IgD-negative memory B cell (primary cell): ENCODE results near the gene H3-3A. TPM values are rescaled to one million over a fixed set of nuclear protein-coding genes. Genes with fewer than 3 reads are reported as not detected.

ENCODE experiments used
- H3K27ac Mint-ChIP-seq, 3 donors: one replicate each; pipeline ENCODE4 v1.8.0; 2020 to 2022; ENCODE audit warnings: mild to moderate bottlenecking in 3 of 3, mixed read lengths in 3 of 3, moderate library complexity in 1 of 3
- H3K27me3 Mint-ChIP-seq: one replicate; pipeline ENCODE4 v1.8.0; 2021; ENCODE audit warnings: mixed read lengths
- H3K36me3 Mint-ChIP-seq: one replicate; pipeline ENCODE4 v1.8.0; 2020; ENCODE audit warnings: mild to moderate bottlenecking, mixed read lengths
- H3K4me1 Mint-ChIP-seq, 3 donors: one replicate each; pipeline ENCODE4 v1.8.0; 2020 to 2022; ENCODE audit warnings: mixed read lengths in 3 of 3, mild to moderate bottlenecking in 1 of 3
- H3K4me3 Mint-ChIP-seq, 4 donors: one replicate each; pipeline ENCODE4 v1.8.0; 2020 to 2022; ENCODE audit warnings: mild to moderate bottlenecking in 4 of 4, mixed read lengths in 4 of 4, moderate library complexity in 3 of 4
- H3K9me3 Mint-ChIP-seq, 3 donors: one replicate each; pipeline ENCODE4 v1.8.0; 2020 to 2021; ENCODE audit warnings: mixed read lengths in 3 of 3, mild to moderate bottlenecking in 1 of 3
- polyA plus RNA-seq: library from polyadenylated mRNA; unstranded; fragments of 300-500 nt; fragmentation: Illumina TruSeq; gene quantifications from one replicate; pipeline ENCODE4 v1.2.3, GENCODE V29; 2021

The H3-3A gene
- polyA plus RNA-seq, 1 donor from 2014 or later: 1,011 TPM

DNA sequence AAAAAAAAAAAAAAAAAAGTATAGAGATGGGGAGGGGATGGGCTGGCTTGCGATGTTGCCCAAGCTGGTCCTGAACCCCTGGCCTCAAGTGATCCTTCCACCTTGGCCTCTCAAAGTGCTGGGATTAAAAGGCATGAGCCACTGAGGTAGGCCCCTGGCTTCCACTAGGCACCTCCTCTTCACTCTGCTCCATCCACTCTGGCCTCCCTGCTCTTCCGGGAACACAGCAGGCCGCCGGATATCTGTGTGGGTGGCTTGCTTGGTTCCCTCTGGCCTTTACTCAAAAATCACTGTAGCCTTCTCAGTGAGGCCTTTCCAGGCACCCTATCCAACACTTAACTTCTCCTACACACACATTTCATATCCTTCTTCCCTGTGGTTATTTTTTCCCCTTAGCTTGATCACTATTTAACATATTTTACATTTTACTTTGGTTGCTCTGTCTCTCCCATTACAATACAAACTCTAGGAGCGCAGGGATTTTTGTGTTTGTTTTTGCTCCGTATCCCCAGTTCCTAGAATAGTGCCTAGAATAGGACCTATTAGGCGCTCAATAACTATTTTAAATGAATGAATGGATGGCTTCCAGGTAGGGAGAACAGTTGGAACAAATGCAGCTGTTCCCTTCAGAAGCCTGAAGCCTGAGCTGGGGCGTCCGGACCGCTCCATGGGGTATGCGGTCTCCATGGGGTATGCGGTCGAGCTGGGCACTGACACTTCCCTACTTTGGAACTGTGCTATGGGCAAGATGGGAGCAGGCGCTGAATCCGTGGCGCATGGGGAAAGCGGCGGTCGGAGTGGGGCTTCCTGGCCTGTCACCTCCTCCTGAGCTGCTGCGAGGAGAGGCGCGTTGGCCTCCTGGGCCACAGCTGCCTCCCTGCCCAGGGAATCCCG is 46.7 kb downstream of the H3-3A start:
- H3K27ac Mint-ChIP-seq: peak overlapping the region; percentile 96 to 97 (median 96)
- H3K4me3 Mint-ChIP-seq: peak overlapping the region; percentile 81 to 97 (median 94)
- H3K9me3 Mint-ChIP-seq: no peaks in the 10 kb centered on the region
- H3K4me1 Mint-ChIP-seq: peaks cover 36 to 40% (median 36%) of the 10 kb centered on the region in 3 donors
- no peaks in the 10 kb centered on the region for H3K27me3 Mint-ChIP-seq
- no peaks in the 10 kb centered on the region for H3K36me3 Mint-ChIP-seq

- no peaks in the 10 kb centered on the region for H3K27me3 Mint-ChIP-seq
- peak overlapping the region; percentile 96 to 97 (median 96) for H3K27ac Mint-ChIP-seq
- H3K36me3 Mint-ChIP-seq: no peaks in the 10 kb centered on the region
- no peaks in the 10 kb centered on the region for H3K9me3 Mint-ChIP-seq
- H3K4me1 Mint-ChIP-seq: peaks cover 36 to 40% (median 36%) of the 10 kb centered on the region in 3 donors
- peak overlapping the region; percentile 81 to 97 (median 94) for H3K4me3 Mint-ChIP-seq
Observed at GRCh38 chr1:226109829-226110248, 47.3 kb downstream of the H3-3A start.

GRCh38 chr1:226110249-226111097 is 48.0 kb downstream of the H3-3A start:
- Mint-ChIP-seq H3K27ac (peak overlapping the region; percentile 96 to 99 (median 97)), H3K27me3 (no peaks in the 10 kb centered on the region)

GRCh38 chr1:226111098-226111882 is 48.8 kb downstream of the H3-3A start:
- H3K27ac Mint-ChIP-seq: peak overlapping the region; percentile 96 to 99 (median 97)

More at GRCh38 chr1:226110249-226111097, 48.0 kb downstream of the H3-3A start:
- H3K4me1 Mint-ChIP-seq: peaks cover 36 to 38% (median 36%) of the 10 kb centered on the region in 3 donors
- H3K4me3 Mint-ChIP-seq: peak overlapping the region; percentile 79 to 97 (median 95)
- no peaks in the 10 kb centered on the region for H3K36me3 Mint-ChIP-seq
- no peaks in the 10 kb centered on the region for H3K9me3 Mint-ChIP-seq

DNA sequence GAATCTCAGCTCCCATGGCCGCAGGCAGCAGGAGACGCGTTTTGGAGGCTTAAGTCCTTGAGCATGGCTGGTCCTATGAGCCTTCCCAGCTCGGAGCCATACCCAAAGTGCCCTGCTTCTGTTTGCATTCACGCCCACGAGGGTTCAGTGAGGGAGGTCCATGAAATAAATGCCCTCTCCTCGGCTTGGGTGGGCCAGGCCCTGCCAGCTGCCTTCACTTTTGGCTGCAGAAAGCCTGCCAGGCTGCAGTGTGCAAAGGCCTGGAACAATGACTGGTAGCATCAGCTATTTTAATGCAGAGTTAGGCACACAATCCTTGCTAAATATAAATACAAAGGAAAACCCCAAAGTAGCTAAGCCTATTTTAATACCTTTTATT is 49.4 kb downstream of the H3-3A start:
- H3K4me1 Mint-ChIP-seq: peaks cover 36 to 38% (median 36%) of the 10 kb centered on the region in 3 donors
- H3K27ac Mint-ChIP-seq: peak overlapping the region; percentile 96 to 99 (median 97)
- no peaks in the 10 kb centered on the region for H3K36me3 Mint-ChIP-seq
- peak overlapping the region in 3 of 4 donors; percentile 93 to 97 (median 97) for H3K4me3 Mint-ChIP-seq
- H3K9me3 Mint-ChIP-seq: no peaks in the 10 kb centered on the region
- H3K27me3 Mint-ChIP-seq: no peaks in the 10 kb centered on the region

More at GRCh38 chr1:226111098-226111882, 48.8 kb downstream of the H3-3A start:
- Mint-ChIP-seq H3K27me3 (no peaks in the 10 kb centered on the region), H3K36me3 (no peaks in the 10 kb centered on the region), H3K4me3 (peak overlapping the region; percentile 79 to 97 (median 95)), H3K9me3 (no peaks in the 10 kb centered on the region), H3K4me1 (peaks cover 36 to 38% (median 36%) of the 10 kb centered on the region in 3 donors)

DNA sequence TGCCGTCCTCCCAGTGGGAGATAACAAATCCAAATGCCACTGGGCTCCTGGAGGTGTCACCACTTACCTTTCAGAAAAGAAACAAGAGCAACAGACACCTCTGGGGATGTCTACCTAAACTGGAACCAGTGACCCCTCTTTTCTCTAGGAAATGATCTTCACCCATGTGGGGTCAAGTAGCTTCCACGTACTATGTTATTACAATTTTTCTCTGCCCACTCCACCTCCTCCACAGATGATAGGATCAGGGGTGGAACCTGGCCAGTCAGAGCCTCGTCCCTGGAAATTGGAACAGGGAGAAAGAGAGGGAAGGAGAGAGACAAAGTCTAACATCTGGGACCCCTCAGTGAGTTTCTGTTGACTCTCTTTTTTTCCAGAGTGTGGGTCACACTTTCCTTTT is 50.1 kb downstream of the H3-3A start:
- H3K4me1 Mint-ChIP-seq: peaks cover 33 to 34% (median 34%) of the 10 kb centered on the region in 3 donors
- H3K36me3 Mint-ChIP-seq: no peaks in the 10 kb centered on the region
- H3K4me3 Mint-ChIP-seq: peak overlapping the region in 3 of 4 donors; percentile 63 to 97 (median 67)
- H3K27ac Mint-ChIP-seq: peak overlapping the region; percentile 96 to 99 (median 97)
- no peaks in the 10 kb centered on the region for H3K9me3 Mint-ChIP-seq
- no peaks in the 10 kb centered on the region for H3K27me3 Mint-ChIP-seq

DNA sequence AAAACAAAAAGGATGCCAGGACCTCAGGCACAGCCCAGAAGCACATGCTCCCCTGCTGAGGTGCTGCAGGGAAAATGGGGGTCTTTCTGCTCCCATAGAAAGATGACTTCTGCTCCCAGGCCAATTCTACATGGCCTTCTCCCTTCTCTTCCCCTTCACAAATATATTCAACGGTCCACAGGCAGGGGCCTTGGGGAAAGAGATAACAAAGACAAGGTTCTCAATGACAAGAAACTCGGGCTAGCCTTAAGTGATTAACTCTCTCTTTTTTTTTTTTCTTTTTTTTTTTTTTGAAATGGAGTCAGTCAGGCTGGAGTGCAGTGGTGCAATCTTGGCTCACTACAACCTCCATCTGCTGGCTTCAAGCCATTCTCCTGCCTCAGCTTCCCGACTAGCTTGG is 54.2 kb downstream of the H3-3A start:
- Mint-ChIP-seq H3K9me3 (no peaks in the 10 kb centered on the region), H3K4me1 (peaks cover 28 to 37% (median 33%) of the 10 kb centered on the region in 3 donors), H3K4me3 (peak overlapping the region in 1 of 4 donors; percentile 65), H3K36me3 (no peaks in the 10 kb centered on the region), H3K27me3 (no peaks in the 10 kb centered on the region), H3K27ac (peak overlapping the region in 2 of 3 donors; percentile 25 to 85)

DNA sequence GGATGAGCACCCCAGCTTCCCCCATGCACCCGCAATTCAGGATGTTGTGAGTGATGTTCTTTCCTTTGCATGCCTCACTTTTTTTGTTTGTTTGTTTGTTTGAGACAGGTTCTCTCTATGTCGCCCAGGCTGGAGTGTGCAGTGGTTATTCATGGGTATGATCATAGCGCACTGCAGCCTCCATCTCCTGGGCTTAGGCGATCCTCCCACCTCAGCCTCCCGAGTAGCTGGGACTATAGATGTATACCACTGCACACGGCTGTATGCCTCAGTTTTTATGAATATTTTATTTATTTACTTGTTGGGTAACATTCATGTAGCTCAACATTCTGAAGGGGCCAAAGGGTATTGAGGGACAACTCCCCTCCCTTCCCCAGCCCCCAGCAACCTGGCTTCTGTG is 54.8 kb downstream of the H3-3A start:
- Mint-ChIP-seq H3K4me3 (peak overlapping the region in 2 of 4 donors; percentile 5 to 65), H3K4me1 (peaks cover 21 to 30% (median 27%) of the 10 kb centered on the region in 3 donors), H3K9me3 (no peaks in the 10 kb centered on the region), H3K27me3 (no peaks in the 10 kb centered on the region), H3K36me3 (no peaks in the 10 kb centered on the region), H3K27ac (peak overlapping the region in 2 of 3 donors; percentile 25 to 85)

GRCh38 chr1:226118357-226118756 is 55.8 kb downstream of the H3-3A start:
- Mint-ChIP-seq H3K27ac (peak overlapping the region in 2 of 3 donors; percentile 87 to 99), H3K9me3 (no peaks in the 10 kb centered on the region), H3K4me3 (peak overlapping the region in 2 of 4 donors; percentile 37 to 79), H3K4me1 (peaks cover 23 to 31% (median 28%) of the 10 kb centered on the region in 3 donors), H3K27me3 (no peaks in the 10 kb centered on the region), H3K36me3 (no peaks in the 10 kb centered on the region)

DNA sequence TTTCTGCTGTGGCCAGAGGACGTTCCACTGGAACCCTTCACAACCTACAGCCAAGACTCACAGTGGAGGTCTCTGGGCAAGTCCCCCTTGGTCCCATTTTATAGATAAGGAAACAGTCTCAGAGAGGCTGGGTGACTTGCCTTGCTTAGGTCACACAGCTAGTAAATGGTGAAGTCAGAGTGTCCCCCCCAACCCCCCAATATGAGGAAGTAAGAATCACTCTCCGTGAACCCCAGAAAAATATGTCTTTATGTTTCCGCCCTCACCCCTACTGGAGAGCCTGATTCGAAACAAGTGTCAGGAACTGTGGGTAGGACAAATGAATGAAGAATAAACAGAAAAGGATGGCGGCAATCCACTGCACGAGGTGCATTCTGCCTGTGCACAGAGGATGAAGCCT is 56.7 kb downstream of the H3-3A start:
- peak overlapping the region; percentile 21 to 80 (median 72) for H3K4me3 Mint-ChIP-seq
- H3K9me3 Mint-ChIP-seq: no peaks in the 10 kb centered on the region
- H3K36me3 Mint-ChIP-seq: no peaks in the 10 kb centered on the region
- peaks cover 23 to 39% (median 35%) of the 10 kb centered on the region in 3 donors for H3K4me1 Mint-ChIP-seq
- peak overlapping the region; percentile 67 to 99 (median 87) for H3K27ac Mint-ChIP-seq
- no peaks in the 10 kb centered on the region for H3K27me3 Mint-ChIP-seq

DNA sequence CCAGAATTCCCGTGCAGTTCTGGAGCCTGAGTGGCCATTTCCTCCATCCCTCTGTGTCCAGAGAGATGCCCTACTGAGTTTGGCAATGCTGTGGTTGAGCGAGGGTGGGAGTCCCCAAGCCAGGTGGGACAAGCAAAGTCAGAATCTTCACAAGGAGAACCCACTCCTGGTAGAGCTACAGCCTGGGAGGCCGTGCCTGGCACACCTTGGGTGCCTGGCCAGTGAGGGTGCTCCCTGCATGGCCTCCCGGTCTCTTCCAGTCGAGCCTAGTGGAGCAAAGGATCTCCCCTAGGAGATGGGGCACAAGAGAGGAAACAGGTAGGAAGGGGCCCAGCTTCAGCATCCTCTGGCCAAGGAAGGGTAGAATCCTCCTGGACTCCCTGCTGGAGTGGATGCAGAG is 57.9 kb downstream of the H3-3A start:
- Mint-ChIP-seq H3K27ac (peak overlapping the region in 2 of 3 donors; percentile 96 to 99), H3K4me1 (peaks cover 30 to 50% (median 46%) of the 10 kb centered on the region in 3 donors), H3K27me3 (peaks cover 4% of the 10 kb centered on the region), H3K4me3 (peak overlapping the region in 3 of 4 donors; percentile 34 to 89 (median 79)), H3K9me3 (no peaks in the 10 kb centered on the region), H3K36me3 (no peaks in the 10 kb centered on the region)

DNA sequence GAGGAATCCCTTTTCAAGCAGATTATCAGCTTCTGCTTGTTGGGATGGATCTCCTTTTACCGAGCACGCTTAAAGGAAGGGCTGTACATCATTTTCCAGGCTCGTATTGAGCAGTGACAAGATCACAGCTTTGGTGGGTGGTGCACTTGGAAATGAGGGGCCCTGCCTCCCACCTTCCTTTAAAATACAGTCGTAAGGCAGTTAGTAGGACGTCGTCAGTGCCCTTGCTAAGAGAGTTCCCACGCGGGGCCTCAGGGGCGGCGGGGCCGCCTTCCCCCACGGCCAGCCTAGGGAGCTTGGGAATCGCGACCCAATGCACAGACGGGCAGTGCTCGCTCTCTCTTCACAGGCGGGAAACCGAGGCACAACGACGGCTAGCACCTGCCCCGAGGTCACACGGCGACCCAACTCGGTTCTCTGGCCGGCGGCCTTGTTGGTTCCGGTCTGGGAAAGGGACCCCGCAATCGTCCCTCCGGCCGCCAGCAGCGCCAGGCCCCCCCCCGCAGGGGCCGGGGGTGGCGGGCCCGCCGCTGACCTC is 58.6 kb downstream of the H3-3A start:
- peak overlapping the region in 2 of 3 donors; percentile 96 to 99 for H3K27ac Mint-ChIP-seq
- no peaks in the 10 kb centered on the region for H3K9me3 Mint-ChIP-seq
- H3K4me1 Mint-ChIP-seq: peaks cover 31 to 58% (median 52%) of the 10 kb centered on the region in 3 donors
- H3K27me3 Mint-ChIP-seq: peaks cover 4% of the 10 kb centered on the region
- H3K36me3 Mint-ChIP-seq: no peaks in the 10 kb centered on the region
- peak overlapping the region; percentile 79 to 89 (median 84) for H3K4me3 Mint-ChIP-seq
